H1 (cell line): Measurements from ENCODE around the gene PHOSPHO1. TPM values are rescaled to one million over a fixed set of nuclear protein-coding genes. Genes with fewer than 3 reads are reported as not detected.

ENCODE experiments used
- ATF3 ChIP-seq: IDR thresholded peaks from 2 replicates; pipeline ENCODE4 v1.6.1; 2011; ENCODE audit warnings: low read depth, mild to moderate bottlenecking, low read length; ENCODE audit not compliant: insufficient read depth
- EGR1 ChIP-seq: IDR thresholded peaks from 2 replicates; pipeline ENCODE4 v1.6.1; 2011; ENCODE audit warnings: low read depth, low read length, borderline replicate concordance
- JUND ChIP-seq: IDR thresholded peaks from 2 replicates; pipeline ENCODE4 v1.6.1; 2011; ENCODE audit warnings: mild to moderate bottlenecking, improper control_type of control experiment, low read length
- MAX ChIP-seq: IDR thresholded peaks from 2 replicates; pipeline ENCODE4 v1.6.1; 2012; ENCODE audit warnings: inconsistent platforms
- PHF8 ChIP-seq: fragments of 200-600 bp; sonication (generic); conservative IDR thresholded peaks from 2 replicates; pipeline ENCODE4 v1.7.1; 2012; ENCODE audit warnings: low read depth, mild to moderate bottlenecking, inconsistent platforms, low read length, moderate library complexity
- POLR2AphosphoS5 ChIP-seq: IDR thresholded peaks from 2 replicates; pipeline ENCODE4 v1.6.1; 2011; ENCODE audit warnings: low read depth, low read length
- RXRA ChIP-seq: IDR thresholded peaks from 2 replicates; pipeline ENCODE4 v1.6.1; 2011; ENCODE audit warnings: low read depth, mild to moderate bottlenecking, low read length, moderate library complexity; ENCODE audit not compliant: insufficient read depth
- SIRT6 ChIP-seq: IDR thresholded peaks from one replicate; pipeline ENCODE4 v1.7.1; 2012; ENCODE audit warnings: low read length, inconsistent platforms
- SP4 ChIP-seq: IDR thresholded peaks from 2 replicates; pipeline ENCODE4 v1.6.1; 2012; ENCODE audit warnings: low read length, inconsistent platforms
- TAF1 ChIP-seq: IDR thresholded peaks from 2 replicates; pipeline ENCODE4 v1.6.1; 2011; ENCODE audit warnings: mild to moderate bottlenecking, low read depth, low read length
- TAF7 ChIP-seq: optimal IDR thresholded peaks from 2 replicates; pipeline ENCODE3; 2011; ENCODE audit warnings: low read depth, mild to moderate bottlenecking, inconsistent platforms, low read length, moderate library complexity, borderline replicate concordance
- polyA plus RNA-seq, 7 experiments: library from polyadenylated mRNA; depleted of rRNA in 3 of 7; stranded (reverse) in 5 of 7; unstranded in 2 of 7; fragments of >200 nt in 5 of 7; fragments of 200-250 nt in 2 of 7; gene quantifications; 1 replicate in 5 of 7; 2 replicates in 1 of 7; 4 replicates in 1 of 7; pipeline versions ENCODE4 v1.2.1 to v1.2.3, GENCODE V29; 2011 to 2013; ENCODE audit warnings: missing spikeins in 2 of 7, mixed read lengths in 2 of 7
- total RNA-seq: library from RNA; stranded (reverse); fragmentation: NEBNext Ultra II Directional; extraction: Animal tissue kit (Norgen Biotek cat#: 25700); gene quantifications from 2 replicates; pipeline ENCODE4 v1.2.1, GENCODE V29; 2021

The PHOSPHO1 gene
- total and polyA plus RNA-seq, 2 of the 8 experiments (the other 6 are each of a cell fraction or from before 2014, with no cell fraction given), result 0.34 to 0.45 TPM

- no peak for TF ChIP-seq TAF7
- TF ChIP-seq TAF1, result peak; percentile 36; the same call in 1 of the 2 replicates
- no peak for TF ChIP-seq ATF3
- no peak for TF ChIP-seq JUND
- TF ChIP-seq POLR2AphosphoS5, result no peak
- TF ChIP-seq SP4, result no peak
- no peak; the same call in 1 of the 2 replicates for TF ChIP-seq PHF8
- TF ChIP-seq SIRT6, result no peak
- no peak for TF ChIP-seq RXRA
- TF ChIP-seq EGR1, result no peak
- peak; percentile 80 for TF ChIP-seq MAX
These were observed 36.9 kb downstream of the PHOSPHO1 start (continued) for GRCh38 chr17:49193513-49194296.
